Measurements from ENCODE around the gene TCP11L1. TPM values are rescaled to one million over a fixed set of nuclear protein-coding genes. Genes with fewer than 3 reads are reported as not detected.

The TCP11L1 gene
- total RNA-seq, 1 donor from 2014 or later, result 25.0 TPM

DNA sequence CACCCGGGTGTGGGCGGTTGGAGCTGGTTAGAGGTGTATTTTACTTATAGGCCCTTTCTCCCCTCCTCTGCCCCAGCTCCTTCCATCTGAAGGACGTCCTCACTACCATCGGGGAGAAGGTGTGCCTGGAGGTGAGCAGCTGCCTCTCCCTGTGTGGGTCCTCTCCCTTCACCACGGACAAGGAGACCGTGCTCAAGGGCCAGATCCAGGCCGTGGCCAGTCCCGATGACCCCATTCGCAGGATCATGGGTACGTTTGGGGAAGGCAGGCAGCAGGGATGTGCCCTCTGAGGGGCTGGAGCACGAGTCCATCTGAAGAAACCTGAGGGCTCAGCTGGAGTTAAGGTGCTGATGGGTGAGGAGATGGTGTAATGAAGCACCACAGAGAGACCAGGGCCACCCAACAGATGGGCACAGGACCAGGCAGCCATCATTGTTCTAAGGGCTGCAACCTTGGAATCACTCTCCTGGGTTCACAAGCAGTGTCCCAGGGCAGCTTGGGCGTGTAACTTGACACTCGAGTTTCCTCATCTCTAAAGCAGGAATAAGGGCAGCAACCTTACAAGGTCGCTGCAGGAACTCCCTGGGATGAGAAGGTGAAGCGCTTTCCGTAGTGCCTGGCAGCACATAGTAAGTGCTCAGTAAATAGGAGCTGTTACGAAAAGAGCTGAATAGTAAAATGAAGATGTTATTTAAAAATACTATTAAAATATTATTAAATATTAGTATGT lies 29.4 kb downstream of the TCP11L1 start:
- no peak overlapping the region for H3K27ac Mint-ChIP-seq (ENCODE audit: unreplicated experiment)
- no peak overlapping the region for H3K4me3 Mint-ChIP-seq
- peaks cover 18% of the 10 kb centered on the region for H3K36me3 Mint-ChIP-seq (ENCODE audit: low read depth)
- DNase-seq (ENCODE audit: low read depth, low spot score), result no peak
- H3K27me3 Mint-ChIP-seq (ENCODE audit: low read depth), result no peaks in the 10 kb centered on the region
- TF ChIP-seq, protein P1, sequence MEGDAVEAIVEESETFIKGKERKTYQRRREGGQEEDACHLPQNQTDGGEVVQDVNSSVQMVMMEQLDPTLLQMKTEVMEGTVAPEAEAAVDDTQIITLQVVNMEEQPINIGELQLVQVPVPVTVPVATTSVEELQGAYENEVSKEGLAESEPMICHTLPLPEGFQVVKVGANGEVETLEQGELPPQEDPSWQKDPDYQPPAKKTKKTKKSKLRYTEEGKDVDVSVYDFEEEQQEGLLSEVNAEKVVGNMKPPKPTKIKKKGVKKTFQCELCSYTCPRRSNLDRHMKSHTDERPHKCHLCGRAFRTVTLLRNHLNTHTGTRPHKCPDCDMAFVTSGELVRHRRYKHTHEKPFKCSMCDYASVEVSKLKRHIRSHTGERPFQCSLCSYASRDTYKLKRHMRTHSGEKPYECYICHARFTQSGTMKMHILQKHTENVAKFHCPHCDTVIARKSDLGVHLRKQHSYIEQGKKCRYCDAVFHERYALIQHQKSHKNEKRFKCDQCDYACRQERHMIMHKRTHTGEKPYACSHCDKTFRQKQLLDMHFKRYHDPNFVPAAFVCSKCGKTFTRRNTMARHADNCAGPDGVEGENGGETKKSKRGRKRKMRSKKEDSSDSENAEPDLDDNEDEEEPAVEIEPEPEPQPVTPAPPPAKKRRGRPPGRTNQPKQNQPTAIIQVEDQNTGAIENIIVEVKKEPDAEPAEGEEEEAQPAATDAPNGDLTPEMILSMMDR (conservative IDR thresholded peaks at IDR 0.05), result no peak
- H3K4me1 Mint-ChIP-seq, result peaks cover 28% of the 10 kb centered on the region
- no peaks in the 10 kb centered on the region for H3K9me3 Mint-ChIP-seq

DNA sequence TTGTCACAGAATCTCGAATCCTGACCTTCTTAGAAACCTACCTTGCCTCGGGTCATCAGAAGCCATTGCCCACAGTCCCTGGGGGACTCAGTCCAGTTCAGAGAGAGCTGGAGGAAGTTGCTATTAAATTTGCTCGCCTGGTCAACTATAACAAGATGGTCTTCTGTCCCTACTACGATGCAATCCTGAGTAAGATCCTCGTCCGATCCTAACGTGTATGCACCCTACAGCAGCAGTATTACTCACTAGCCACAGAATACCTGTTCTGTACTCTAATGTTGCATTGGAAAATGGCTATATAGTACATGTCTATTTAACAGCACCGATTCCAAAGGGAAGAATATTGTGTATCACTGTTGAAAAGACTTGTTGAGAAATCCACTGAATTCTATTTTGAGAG lies 33.1 kb downstream of the TCP11L1 start:
- H3K27ac Mint-ChIP-seq (ENCODE audit: unreplicated experiment), result no peak overlapping the region
- H3K27me3 Mint-ChIP-seq (ENCODE audit: low read depth), result no peaks in the 10 kb centered on the region
- H3K36me3 Mint-ChIP-seq (ENCODE audit: low read depth), result peaks cover 29% of the 10 kb centered on the region
- H3K9me3 Mint-ChIP-seq, result peaks cover 3% of the 10 kb centered on the region
- peaks cover 4% of the 10 kb centered on the region for H3K4me1 Mint-ChIP-seq
- TF ChIP-seq, protein P1 (conservative IDR thresholded peaks at IDR 0.05), result no peak
- H3K4me3 Mint-ChIP-seq, result no peak overlapping the region
- DNase-seq (ENCODE audit: low read depth, low spot score), result no peak

DNA sequence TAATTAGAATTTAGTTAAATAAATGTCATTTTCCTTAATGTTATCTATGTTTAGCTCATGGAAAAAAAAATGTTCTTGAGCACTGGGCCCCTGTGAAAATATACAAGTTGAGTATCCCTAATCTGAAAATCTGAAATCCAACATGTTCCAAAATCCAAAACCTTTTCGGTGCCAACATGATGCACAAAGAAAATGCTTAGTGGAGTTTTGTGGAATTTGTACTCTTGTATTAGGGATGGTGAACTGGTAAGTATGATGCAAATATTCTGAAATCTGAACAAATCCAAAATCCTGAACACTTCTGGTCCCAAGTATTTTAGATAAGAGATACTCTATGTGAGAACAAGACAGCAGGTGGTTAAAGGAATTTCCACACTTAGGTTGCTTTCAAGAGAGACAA lies 44.5 kb downstream of the TCP11L1 start:
- H3K4me3 Mint-ChIP-seq, result no peak overlapping the region
- H3K4me1 Mint-ChIP-seq, result no peaks in the 10 kb centered on the region
- peaks cover 19% of the 10 kb centered on the region for H3K36me3 Mint-ChIP-seq (ENCODE audit: low read depth)
- DNase-seq (ENCODE audit: low read depth, low spot score), result no peak
- TF ChIP-seq, protein P1 (conservative IDR thresholded peaks at IDR 0.05), result no peak
- no peak overlapping the region for H3K27ac Mint-ChIP-seq (ENCODE audit: unreplicated experiment)
- H3K9me3 Mint-ChIP-seq, result no peaks in the 10 kb centered on the region
- no peaks in the 10 kb centered on the region for H3K27me3 Mint-ChIP-seq (ENCODE audit: low read depth)

DNA sequence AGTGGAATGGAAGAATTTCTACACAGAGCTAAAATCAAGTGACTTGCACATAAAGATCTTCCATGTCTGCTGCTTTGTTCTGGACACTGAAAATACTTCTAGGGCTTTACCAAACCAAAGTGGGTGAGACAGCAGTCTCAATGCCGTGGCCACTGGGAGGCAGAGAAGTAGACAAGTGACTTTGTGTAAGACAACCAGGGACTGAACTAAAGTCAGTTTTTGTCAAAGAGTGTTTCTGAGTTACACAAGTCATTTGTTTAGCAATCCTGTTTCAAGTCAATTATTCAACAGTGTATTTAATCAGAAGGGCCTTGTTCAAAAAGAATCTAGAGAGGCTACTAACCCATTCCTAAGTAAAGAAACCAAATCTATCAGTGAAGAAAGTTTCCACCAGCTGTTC lies 46.6 kb downstream of the TCP11L1 start:
- H3K27me3 Mint-ChIP-seq (ENCODE audit: low read depth), result no peaks in the 10 kb centered on the region
- DNase-seq (ENCODE audit: low read depth, low spot score), result no peak
- H3K9me3 Mint-ChIP-seq, result no peaks in the 10 kb centered on the region
- peaks cover 18% of the 10 kb centered on the region for H3K36me3 Mint-ChIP-seq (ENCODE audit: low read depth)
- TF ChIP-seq, protein P1 (conservative IDR thresholded peaks at IDR 0.05), result no peak
- no peak overlapping the region for H3K4me3 Mint-ChIP-seq
- H3K27ac Mint-ChIP-seq (ENCODE audit: unreplicated experiment), result no peak overlapping the region
- no peaks in the 10 kb centered on the region for H3K4me1 Mint-ChIP-seq

DNA sequence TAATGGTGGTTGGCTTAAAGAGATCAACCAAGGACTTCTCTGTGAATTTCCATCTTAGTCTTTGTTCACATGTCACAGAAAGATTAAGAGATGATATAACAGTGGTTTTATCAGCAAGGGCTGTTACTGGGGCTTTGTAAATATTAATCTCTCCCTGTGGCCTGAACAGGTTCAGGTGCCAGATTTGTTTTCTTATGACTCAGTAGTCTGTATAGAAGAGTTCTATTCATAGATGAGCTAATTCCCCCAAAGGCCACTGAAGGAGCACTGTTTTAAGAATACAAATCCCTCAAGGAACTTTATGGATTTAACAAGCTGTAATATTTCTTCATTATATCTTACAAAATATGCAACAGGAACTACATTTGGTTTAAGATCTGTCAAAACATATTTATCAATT lies 50.4 kb downstream of the TCP11L1 start:
- Mint-ChIP-seq H3K4me1 (no peaks in the 10 kb centered on the region), H3K27ac (ENCODE audit: unreplicated experiment) (no peak overlapping the region), H3K9me3 (no peaks in the 10 kb centered on the region), H3K4me3 (no peak overlapping the region), H3K36me3 (ENCODE audit: low read depth) (peaks cover 9% of the 10 kb centered on the region), H3K27me3 (ENCODE audit: low read depth) (no peaks in the 10 kb centered on the region)
- DNase-seq (ENCODE audit: low read depth, low spot score), result no peak
- TF ChIP-seq, protein P1 (conservative IDR thresholded peaks at IDR 0.05), result no peak
